HepG2 (cell line): ENCODE data around the gene ATP5MK. TPM values are rescaled to one million over a fixed set of nuclear protein-coding genes. Genes with fewer than 3 reads are reported as not detected.

Experiments
- ATF5 ChIP-seq: sonication (generic); formaldehyde crosslinking; IDR thresholded peaks from 2 replicates; pipeline ENCODE4 v1.4.0; 2020; ENCODE audit warnings: mild to moderate bottlenecking, low read depth, missing genetic modification reagents
- BRCA1 ChIP-seq: sonication (generic); formaldehyde crosslinking; IDR thresholded peaks from 2 replicates; pipeline ENCODE4 v1.4.0; 2020; ENCODE audit warnings: missing genetic modification reagents
- CBX5 ChIP-seq: sonication (generic); formaldehyde crosslinking; IDR thresholded peaks from 2 replicates; pipeline ENCODE4 v1.4.0; 2020; ENCODE audit warnings: missing genetic modification reagents, borderline replicate concordance
- ETV6 ChIP-seq: sonication (generic); formaldehyde crosslinking; conservative IDR thresholded peaks from 2 replicates; pipeline ENCODE4 v1.4.0; 2020; ENCODE audit warnings: missing genetic modification reagents
- FOSL2 ChIP-seq: sonication (generic); formaldehyde crosslinking; IDR thresholded peaks from 2 replicates; pipeline ENCODE4 v1.4.0; 2020; ENCODE audit warnings: missing genetic modification reagents
- KAT7 ChIP-seq: IDR thresholded peaks from 2 replicates; pipeline ENCODE4 v1.6.1; 2018; ENCODE audit warnings: borderline replicate concordance, missing compliant biosample characterization
- KDM2A ChIP-seq: sonication (generic); formaldehyde crosslinking; IDR thresholded peaks from 2 replicates; pipeline ENCODE4 v1.4.0; 2020; ENCODE audit warnings: low read depth, missing genetic modification reagents, borderline replicate concordance
- REXO4 ChIP-seq: sonication (generic); formaldehyde crosslinking; IDR thresholded peaks from 2 replicates; pipeline ENCODE4 v1.8.0; 2022; ENCODE audit warnings: missing genetic modification reagents, mild to moderate bottlenecking, borderline replicate concordance
- SNRNP70 ChIP-seq: fragments of 200-400 bp; formaldehyde crosslinking; IDR thresholded peaks from 2 replicates; pipeline ENCODE4 v1.6.1; 2017; ENCODE audit warnings: mild to moderate bottlenecking, low read depth, low read length, moderate library complexity
- SRSF9 ChIP-seq: fragments of 200-400 bp; formaldehyde crosslinking; IDR thresholded peaks from 2 replicates; pipeline ENCODE4 v1.6.1; 2018; ENCODE audit warnings: borderline replicate concordance, mild to moderate bottlenecking, low read depth, low read length; ENCODE audit not compliant: insufficient read depth, poor library complexity, severe bottlenecking
- TBX3 ChIP-seq: fragments of 450-650 bp; IDR thresholded peaks from 2 replicates; pipeline ENCODE4 v1.6.1; 2017; ENCODE audit warnings: antibody characterized with exemption, mild to moderate bottlenecking, inconsistent platforms, borderline replicate concordance
- TFE3 ChIP-seq: IDR thresholded peaks from 2 replicates; pipeline ENCODE4 v1.6.1; 2016
- ZBTB7A ChIP-seq: sonication (generic); formaldehyde crosslinking; IDR thresholded peaks from 2 replicates; pipeline ENCODE4 v1.8.0; 2022; ENCODE audit warnings: mild to moderate bottlenecking, missing genetic modification reagents
- ZFP82 ChIP-seq: sonication (generic); formaldehyde crosslinking; IDR thresholded peaks from 2 replicates; pipeline ENCODE4 v1.5.1; 2020; ENCODE audit warnings: mild to moderate bottlenecking, missing genetic modification reagents, borderline replicate concordance
- ZNF281 ChIP-seq: sonication (generic); formaldehyde crosslinking; IDR thresholded peaks from 2 replicates; pipeline ENCODE4 v1.4.0; 2020; ENCODE audit warnings: missing genetic modification reagents, borderline replicate concordance
- ZNF430 ChIP-seq: sonication (generic); formaldehyde crosslinking; IDR thresholded peaks from 2 replicates; pipeline ENCODE4 v1.9.0; 2021; ENCODE audit warnings: mild to moderate bottlenecking, missing genetic modification reagents
- ZNF512B ChIP-seq: sonication (generic); formaldehyde crosslinking; IDR thresholded peaks from 2 replicates; pipeline ENCODE4 v1.5.1; 2020; ENCODE audit warnings: missing genetic modification reagents, mild to moderate bottlenecking, borderline replicate concordance
- ZNF558 ChIP-seq: sonication (generic); formaldehyde crosslinking; IDR thresholded peaks from 2 replicates; pipeline ENCODE4 v1.9.0; 2022; ENCODE audit warnings: mild to moderate bottlenecking, missing genetic modification reagents, borderline replicate concordance
- polyA plus RNA-seq, 8 experiments: library from polyadenylated mRNA; depleted of rRNA in 3 of 8; stranded (reverse) in 7 of 8; unstranded in 1 of 8; fragments of >200 nt; fragmentation: Illumina TruSeq in 4 of 8; extraction: Trizol in 4 of 8; gene quantifications; 2 replicates each; pipeline versions ENCODE4 v1.2.1 to v1.2.3, GENCODE V29; 2011 to 2016; ENCODE audit warnings: low read depth in 4 of 8, missing spikeins in 1 of 8, mixed read lengths in 1 of 8; ENCODE audit not compliant: insufficient read depth in 1 of 8
- total RNA-seq, 5 experiments: library from RNA; depleted of rRNA; stranded (reverse); fragments of >200 nt; fragmentation: Illumina TruSeq; extraction: Trizol; gene quantifications; 2 replicates each; pipeline ENCODE4 v1.2.3, GENCODE V29; 2016; ENCODE audit warnings: low read depth in 1 of 5
- TF ChIP-seq, protein P1 (sequence below): conservative IDR thresholded peaks from 2 replicates; pipeline ENCODE4 v1.6.1; 2018; ENCODE audit warnings: missing genetic modification reagents

Gene ATP5MK
- total and polyA plus RNA-seq, 2 of the 13 experiments (the other 11 are each of a cell fraction or from before 2014, with no cell fraction given) = 312 to 517 TPM

- TF ChIP-seq ZNF281 (CRISPR knock-in tag) (no peak; the same call in 1 of the 2 replicates), ATF5 (CRISPR knock-in tag) (no peak), BRCA1 (CRISPR knock-in tag) (no peak), TBX3 (no peak), REXO4 (CRISPR knock-in tag) (no peak), ZNF512B (CRISPR knock-in tag) (no peak), ZFP82 (CRISPR knock-in tag) (peak; percentile 72; the same call in 1 of the 2 replicates), SRSF9 (no peak), ZBTB7A (CRISPR knock-in tag) (0 out of 2 replicates have a peak, but pooled peaks have one; percentile 34), KAT7 (CRISPR knock-in tag) (peak; percentile 83), FOSL2 (CRISPR knock-in tag) (no peak), TFE3 (CRISPR knock-in tag) (no peak), SNRNP70 (no peak), ETV6 (CRISPR knock-in tag) (no peak), CBX5 (CRISPR knock-in tag) (peak; percentile 59; the same call in 1 of the 2 replicates), ZNF430 (CRISPR knock-in tag) (peak; percentile 79; the same call in 1 of the 2 replicates), ZNF558 (CRISPR knock-in tag) (no peak), KDM2A (CRISPR knock-in tag) (peak; percentile 77; the same call in 1 of the 2 replicates)
- TF ChIP-seq, protein P1, sequence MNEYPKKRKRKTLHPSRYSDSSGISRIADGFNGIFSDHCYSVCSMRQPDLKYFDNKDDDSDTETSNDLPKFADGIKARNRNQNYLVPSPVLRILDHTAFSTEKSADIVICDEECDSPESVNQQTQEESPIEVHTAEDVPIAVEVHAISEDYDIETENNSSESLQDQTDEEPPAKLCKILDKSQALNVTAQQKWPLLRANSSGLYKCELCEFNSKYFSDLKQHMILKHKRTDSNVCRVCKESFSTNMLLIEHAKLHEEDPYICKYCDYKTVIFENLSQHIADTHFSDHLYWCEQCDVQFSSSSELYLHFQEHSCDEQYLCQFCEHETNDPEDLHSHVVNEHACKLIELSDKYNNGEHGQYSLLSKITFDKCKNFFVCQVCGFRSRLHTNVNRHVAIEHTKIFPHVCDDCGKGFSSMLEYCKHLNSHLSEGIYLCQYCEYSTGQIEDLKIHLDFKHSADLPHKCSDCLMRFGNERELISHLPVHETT (CRISPR knock-in tag) = no peak
These were observed 45.6 kb downstream of the ATP5MK start, which contains the start of gene PCGF6 (continued) for GRCh38 chr10:103350517-103351260.
